Head of caudate nucleus (tissue), 42 donors: ENCODE results near the gene PPFIA4.

Source experiments
- DNase-seq, 42 donors: peaks; one replicate each; pipeline versions ENCODE4 v3.0.0 to v3.0.0-alpha.2; 2020 to 2021; ENCODE audit warnings: mixed read lengths in 7 of 42
- intact Hi-C: fragments of 100-400 bp; cut with DNase I; formaldehyde crosslinking; loops from one replicate; pipeline ENCODE4 v1.15.0; 2022

Gene PPFIA4

DNA sequence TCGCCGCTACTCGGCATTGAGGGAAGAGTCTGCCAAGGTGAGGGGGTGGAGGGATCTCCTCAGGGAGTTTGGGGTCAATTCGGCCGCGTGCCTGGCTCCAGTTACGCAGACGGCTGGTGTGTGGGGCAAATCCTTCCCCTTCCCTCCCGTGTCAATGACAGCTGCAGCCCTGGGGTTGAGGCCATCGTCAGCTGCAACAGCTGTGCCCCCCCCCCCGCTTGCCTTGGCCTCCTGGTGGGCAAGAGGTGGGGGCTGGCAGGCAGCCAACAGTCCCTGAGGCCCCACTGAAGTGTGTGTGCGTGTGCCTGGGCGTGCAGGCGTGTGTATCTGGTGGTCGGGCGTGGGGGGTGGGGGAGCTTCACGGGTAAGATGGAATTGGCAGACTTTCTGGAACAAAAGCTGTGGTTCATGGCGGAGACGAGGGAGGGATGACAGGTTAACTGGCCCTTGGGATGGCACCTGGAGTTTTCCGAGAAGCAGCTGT lies 25.6 kb downstream of the PPFIA4 start:
- intact Hi-C loops, result no loop called here
- DNase-seq, result no peak

- no peak for DNase-seq
- intact Hi-C loops, result no loop called here
Observed at GRCh38 chr1:203052601-203053000, 26.3 kb downstream of the PPFIA4 start.

GRCh38 chr1:203054184-203054583 lies 27.9 kb downstream of the PPFIA4 start:
- DNase-seq, result no peak
- intact Hi-C loops, result no loop called here

DNA sequence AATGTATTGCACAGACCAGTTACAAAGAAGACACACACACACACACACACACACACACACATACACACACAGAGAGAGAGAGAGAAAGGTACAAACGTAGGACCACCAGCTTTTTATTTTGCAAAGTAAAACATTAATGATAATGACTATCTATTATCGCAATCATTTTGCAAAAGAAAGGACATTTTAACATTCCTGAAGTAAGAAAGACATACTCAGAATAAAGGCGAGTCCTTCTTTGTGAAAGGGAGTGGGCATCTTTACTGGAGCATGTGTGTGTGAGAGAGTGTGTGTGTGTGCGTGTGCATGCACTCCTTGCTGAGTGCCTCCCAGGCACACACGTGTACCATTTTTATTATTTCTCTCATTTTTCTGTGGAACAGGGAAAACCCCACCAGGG lies 28.4 kb downstream of the PPFIA4 start:
- intact Hi-C loops, result no loop called here
- DNase-seq, result no peak

GRCh38 chr1:203055161-203055799 lies 29.0 kb downstream of the PPFIA4 start:
- intact Hi-C loops, result no loop called here
- no peak for DNase-seq

DNA sequence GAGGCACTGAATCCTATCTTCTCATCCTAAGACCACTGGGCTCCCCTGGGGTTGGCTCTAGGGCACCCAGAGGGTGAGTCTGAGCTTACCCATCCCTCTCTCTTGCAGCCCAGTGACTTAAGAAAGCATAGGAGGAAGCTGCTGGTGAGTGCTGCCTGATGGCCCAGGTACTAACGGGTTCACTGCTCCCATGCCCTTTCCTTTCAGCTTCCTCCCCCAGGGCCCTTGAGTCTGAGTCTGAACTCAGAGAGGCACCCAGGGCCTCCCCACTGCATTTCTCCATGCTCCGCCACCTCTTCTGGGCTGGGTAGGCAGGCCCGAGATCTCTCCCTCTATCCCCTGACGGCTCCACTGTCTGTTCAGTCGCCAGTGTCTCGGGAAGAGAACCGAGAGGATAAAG lies 29.7 kb downstream of the PPFIA4 start:
- DNase-seq, result no peak
- intact Hi-C loops, result no loop called here

DNA sequence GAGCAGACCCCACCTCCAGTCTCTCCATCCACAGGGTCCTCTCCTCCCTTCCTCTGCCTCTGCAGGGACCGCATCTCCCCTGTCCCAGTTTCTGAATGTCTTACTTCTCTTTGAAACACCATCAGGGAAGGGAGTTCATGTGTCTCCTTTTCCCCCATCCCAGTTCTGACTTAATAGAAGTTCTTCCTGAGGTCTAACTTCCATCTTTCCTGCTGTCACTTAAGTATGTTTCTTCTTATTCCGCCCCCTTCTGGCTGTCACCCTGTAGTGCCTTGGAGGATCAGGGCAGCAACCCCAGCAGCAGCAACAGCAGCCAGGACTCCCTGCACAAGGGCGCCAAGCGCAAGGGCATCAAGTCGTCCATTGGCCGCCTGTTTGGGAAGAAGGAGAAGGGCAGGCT lies 30.2 kb downstream of the PPFIA4 start:
- DNase-seq, result no peak

DNA sequence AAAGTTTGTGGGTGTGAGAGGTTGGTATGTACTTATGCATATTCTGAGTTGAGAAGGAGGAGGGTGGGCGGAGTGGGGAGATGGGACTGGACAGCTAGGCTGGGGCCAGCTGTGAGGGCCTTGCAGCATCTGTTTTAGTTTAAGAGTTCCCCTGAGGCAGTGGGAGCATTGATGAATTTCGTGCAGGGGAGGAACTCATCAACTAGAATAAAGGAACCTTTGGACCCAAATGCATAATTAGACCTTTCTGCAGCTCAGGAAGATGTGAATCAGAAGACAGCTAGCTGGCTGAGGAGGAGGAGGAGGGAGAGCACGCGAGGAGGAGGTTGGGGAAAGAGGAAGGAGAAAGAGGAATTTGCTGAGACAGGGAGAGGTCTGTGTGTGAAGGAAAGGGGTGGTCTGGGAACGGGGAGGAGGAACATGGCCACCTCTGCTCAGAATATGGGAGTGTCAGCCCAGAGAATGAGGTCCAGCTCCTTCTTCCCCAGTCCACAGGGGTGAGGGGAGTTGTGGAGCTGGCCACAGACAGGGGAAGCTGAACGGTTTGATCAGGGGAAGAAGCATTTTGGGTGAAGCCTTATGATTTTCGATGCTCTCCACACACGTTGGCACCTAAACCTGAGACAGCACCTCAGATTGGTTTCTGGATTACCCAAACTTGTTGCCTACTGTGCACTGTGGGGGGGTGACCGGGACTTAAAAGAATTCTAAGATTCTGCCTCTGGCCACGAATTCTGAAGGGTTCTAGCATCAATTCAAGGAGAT lies 31.8 kb downstream of the PPFIA4 start:
- intact Hi-C loops, result no loop called here
- DNase-seq, result peak in 23 of 42 donors; percentile 26 to 76 (median 47)

More for the DNA sequence above, 30.2 kb downstream of the PPFIA4 start:
- intact Hi-C loops, result no loop called here

DNA sequence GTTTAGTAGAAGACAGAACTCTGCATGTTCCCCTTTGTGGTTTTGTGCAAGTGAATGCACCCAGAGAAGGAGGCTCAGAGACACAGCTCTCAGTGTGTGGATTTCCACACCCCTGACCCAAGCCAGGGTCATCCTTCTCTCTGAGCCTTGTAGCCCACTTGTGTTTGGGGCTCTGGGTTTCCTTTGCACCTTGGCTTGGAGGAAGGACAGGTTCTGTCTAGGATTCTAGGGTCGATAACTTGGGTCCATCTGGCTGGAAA lies 32.3 kb downstream of the PPFIA4 start:
- no peak for DNase-seq
- intact Hi-C loops, result no loop called here

DNA sequence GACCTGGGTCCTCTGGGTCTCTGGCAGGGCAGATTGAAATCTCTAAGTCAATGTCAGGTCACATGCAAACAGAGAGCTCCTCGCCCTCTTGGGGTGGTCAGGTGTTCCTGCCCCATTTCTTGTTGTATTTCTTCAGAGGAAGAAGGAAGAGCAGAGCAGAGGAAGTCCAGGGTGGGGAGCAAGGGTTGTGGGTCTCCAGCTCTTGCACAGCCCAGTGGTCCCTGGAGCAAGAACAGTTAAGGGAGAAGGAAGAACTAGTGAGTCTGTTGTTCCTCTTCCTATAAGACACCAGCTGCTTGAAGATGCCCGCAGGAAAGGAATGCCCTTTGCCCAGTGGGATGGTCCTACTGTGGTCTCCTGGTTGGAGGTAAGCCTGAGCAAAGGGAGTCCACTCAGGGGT lies 33.2 kb downstream of the PPFIA4 start:
- intact Hi-C loops, result no loop called here
- DNase-seq, result no peak

GRCh38 chr1:203060115-203060514 lies 33.8 kb downstream of the PPFIA4 start:
- DNase-seq, result no peak

DNA sequence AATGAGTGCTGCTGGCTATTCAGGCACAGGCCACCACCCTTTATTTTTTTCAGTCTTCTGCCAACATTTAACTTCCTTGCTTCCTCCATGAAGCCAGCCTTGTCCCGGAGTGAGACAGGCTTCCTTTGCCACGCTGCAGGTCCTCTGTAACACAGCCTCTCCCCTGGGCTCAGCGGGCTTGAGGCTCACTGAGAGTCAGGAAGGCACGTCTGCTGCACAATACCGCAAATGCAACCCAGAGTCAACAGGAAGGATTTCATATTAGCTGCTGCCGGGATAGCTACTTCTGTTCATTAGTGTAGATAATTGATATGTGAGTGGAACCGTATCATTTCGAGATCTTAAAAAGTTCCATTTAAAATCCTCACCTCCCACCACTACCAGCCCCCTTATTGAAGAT lies 37.0 kb downstream of the PPFIA4 start:
- intact Hi-C loops, result no loop called here
- DNase-seq, result no peak

More at GRCh38 chr1:203060115-203060514, 33.8 kb downstream of the PPFIA4 start:
- intact Hi-C loops, result no loop called here

DNA sequence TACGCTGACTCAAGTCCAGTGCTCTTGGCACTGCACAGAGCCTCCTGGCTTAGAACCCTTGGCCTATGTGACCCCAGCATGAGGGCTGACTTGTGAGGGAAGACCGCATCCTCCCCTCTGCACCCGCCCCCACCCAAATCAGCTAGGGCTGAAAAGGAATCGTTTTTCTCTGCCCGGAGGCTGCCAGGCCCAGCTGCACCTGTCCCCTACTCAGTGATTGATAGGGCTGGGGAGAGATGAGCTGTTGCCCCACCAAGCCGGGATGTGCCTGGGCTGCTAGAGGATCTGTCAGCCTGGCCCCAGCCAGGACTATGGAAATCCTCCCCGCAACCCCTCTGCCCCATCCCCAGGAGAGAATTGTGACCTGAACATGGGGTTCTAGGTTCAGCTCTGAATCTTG lies 38.9 kb downstream of the PPFIA4 start:
- intact Hi-C loops, result no loop called here

GRCh38 chr1:203065986-203066385 lies 39.7 kb downstream of the PPFIA4 start:
- intact Hi-C loops, result no loop called here
- no peak for DNase-seq

More for the DNA sequence above, 38.9 kb downstream of the PPFIA4 start:
- no peak for DNase-seq

GRCh38 chr1:203066965-203067364 lies 40.7 kb downstream of the PPFIA4 start:
- intact Hi-C loops, result no loop called here
- no peak for DNase-seq

DNA sequence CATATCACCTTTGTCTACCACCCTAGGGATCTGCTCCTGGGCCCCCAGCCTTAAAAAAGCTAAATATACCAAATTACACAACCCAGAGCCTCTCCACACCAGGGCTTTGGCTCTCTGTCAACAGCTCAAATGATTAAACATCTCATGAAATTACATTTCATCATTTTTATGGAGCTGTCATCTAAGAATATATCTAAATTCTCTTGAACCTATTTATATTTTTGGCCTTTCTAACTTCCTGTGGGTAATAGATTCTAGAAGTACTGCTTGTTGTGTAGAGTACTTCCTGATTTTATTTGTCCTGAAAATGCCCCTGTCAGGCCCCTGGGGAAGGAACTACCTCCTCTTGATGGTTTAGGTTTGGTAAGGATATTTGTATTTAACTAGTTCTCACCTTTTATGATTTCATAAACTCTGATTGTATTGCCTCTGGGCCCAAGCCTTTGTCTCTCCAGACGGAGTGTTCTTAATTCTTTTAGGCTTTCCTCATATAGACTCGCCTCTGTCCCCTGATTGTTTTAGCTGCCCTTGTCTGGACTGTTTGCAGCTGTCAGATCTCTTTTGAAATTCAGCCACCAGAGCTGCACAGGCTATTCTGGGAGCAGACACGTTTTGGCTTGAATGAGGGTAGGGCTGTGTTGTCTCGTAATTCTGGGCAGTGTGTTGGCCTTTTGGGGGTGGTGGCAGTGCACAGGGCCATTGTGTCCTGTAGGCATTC lies 42.9 kb downstream of the PPFIA4 start:
- intact Hi-C loops, result no loop called here
- peak in 11 of 42 donors; percentile 23 to 59 (median 37) for DNase-seq

DNA sequence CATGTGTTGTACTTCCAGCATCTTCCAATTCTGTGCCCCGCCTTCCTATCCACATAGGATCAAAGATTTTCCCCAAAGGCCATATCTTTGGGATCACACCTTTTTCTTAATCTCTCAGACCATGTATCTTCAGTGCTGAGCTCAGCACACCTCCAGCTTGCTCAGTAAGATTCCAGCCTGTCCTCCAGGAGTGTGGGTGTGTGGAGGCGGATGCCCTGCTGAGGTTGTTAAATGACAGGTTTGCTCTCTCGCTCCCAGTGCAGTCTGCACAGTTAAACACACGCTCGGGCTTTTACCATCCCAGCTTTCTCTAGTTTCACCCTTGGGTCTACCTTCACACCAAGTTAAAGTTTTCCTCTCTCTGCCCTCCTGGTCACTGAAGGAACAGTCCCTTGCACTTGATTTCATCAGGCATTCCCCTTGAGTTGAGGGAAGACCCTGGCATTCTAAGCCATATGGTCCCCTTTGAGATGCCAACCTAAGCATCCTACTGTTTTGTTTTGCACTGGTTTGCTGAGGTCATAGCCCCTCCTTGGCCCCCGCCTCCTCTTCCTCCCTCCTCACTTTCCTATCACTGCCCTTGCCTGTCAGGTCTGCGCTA lies 45.8 kb downstream of the PPFIA4 start:
- peak in 22 of 42 donors; percentile 15 to 78 (median 43) for DNase-seq
- intact Hi-C loops, result no loop called here

DNA sequence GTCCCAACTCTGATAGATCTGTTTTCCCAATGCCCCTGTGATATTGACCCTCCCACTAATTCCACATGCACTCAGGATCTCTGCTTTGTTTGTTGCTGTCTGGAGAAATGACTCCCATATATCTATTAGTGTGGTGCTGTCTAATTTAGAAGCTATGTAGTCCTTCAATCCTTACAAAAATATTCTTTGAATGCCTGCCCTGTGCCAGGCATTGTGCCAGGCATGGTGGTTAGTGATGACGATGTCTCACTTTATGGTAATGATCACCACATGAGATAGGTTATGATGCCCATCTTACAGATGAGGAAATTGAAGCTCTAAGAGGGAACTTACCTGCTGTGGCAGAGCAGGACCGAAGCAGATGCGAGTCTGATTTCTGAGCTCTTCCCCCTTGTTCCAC lies 46.6 kb downstream of the PPFIA4 start:
- DNase-seq, result no peak
- intact Hi-C loops, result no loop called here

DNA sequence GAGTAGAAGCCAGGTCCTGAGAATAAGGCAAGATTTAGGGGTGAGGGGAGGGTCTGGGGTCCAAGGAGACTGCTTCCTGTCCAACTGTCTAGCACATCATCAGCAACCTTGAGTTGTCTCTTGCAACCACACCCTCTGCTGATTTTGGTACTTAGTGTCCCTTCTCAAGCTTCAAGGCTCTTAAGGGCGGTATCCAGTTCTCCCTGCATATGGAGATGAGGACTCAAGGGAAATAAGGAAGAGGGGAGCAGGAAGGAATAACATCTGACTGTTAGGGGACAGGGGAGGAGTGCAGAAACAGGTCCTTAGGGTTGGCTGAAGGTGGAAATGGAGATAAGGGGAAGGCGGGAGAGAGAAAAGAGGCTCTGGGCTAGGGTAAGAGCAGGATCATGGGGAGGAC lies 47.2 kb downstream of the PPFIA4 start:
- intact Hi-C loops, result no loop called here
- DNase-seq, result no peak

DNA sequence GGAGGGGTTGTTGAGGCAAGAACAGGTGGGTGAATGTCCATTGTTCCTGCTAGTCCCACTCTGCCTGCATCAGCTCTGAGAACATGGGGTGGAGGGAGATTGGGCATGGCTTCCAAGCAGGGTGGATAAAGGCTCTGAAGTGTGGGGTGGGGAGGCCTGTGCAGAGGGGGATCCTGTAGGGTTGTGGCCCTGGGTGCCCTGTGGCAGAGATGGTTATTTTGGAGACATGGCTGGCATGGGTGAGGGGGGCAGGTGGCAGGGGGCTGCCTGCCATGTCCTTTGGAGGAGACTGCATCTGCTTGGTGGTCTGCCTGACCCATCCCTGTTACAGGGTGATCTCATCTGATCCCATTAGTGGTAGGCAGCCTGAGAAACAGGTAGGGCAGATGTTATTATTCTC lies 48.3 kb downstream of the PPFIA4 start:
- no peak for DNase-seq
- intact Hi-C loops, result no loop called here
